Hematopoietic multipotent progenitor cell treated with erythropoietin and hydrocortisone succinate and interleukin-3 and kit ligand, for 15 days (in vitro differentiated cells): ENCODE measurements around the gene TPRA1.

Experiments used
- DNase-seq: peaks from one replicate; pipeline ENCODE4 v3.0.0-alpha.2; 2015; ENCODE audit warnings: low spot score

Gene TPRA1

DNA sequence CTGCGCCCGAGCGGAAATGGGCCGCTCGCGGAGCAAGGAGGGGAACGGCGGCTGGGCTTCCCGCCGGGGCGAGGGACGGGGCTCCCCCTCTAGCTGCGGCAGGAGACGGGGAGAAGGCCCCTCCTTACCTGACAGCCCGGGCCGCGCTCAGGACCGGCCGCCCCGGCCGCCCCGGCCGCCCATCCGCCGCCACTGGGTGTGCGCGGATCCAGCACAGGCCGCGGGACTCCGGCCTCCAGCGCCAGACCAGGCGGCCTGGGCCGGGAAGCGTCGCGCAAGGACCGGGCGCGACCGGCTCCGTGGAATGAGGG lies 296 bp downstream of the TPRA1 start:
- DNase-seq: no peak

DNA sequence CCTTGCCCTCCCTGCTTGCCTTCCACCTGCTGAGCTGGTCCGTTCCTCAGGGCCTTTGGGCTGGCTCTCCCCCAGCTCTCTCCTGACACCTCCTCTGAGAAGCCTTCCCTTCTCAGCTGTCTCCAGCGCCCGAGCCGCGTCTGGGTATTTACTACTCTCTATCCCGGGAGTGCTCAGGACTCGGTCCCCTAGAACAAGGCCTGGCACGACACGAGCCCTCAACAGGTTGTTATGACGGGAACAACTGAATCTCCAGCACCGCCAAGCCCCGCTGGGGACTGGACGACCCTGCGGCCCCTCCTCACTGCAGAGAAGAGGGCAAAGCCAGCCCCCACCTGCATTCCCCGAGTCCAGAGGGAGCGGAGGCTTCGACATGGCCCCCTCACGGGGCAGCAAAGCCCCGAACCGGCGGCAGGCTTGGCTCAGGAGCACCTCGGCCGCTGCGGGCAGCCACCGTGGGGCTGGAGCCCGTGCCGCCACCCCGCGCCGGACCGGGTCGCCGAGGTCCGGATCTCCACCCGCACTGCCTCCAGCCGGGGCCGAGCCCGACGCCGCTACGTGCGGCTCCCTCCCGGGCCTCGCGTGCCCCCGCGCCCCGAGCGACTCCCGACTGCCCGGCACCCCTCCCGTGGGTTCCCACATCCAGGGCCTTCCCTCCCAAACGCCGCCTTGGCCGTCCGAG lies 792 bp downstream of the TPRA1 start:
- DNase-seq: no peak

- peak; percentile 52 for DNase-seq
Measured at GRCh38 chr3:127588806-127589577, 1.5 kb downstream of the TPRA1 start.

GRCh38 chr3:127587876-127588275 lies 2.7 kb downstream of the TPRA1 start:
- DNase-seq: no peak

DNA sequence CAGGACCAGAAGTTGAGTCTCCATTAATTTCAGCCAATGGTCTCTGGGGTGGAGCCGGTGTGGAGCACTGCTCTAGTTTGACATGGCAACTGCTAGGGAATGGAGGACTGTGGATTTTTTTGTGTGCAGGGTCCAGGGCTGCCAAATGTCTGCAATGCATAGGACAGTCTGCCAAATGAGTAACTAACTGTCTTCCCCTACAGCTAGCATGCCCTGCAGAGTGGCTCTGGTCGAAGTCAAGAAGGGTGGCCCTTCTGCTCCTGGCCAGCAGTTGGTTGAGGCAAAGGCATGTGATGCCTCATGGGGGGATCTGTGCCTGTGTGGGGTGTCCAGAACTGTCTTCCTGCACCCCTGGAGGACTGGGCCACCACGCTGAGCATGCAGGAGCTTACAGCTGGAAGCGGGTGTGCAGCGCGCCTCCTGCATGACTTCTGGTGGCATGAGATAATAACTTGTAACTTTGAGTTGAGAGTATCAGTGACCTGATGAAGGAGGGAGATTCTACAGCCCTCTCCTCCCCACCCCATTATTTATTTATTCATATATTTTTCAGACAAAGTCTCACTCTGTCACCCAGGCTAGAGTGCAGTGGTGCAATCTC lies 4.6 kb downstream of the TPRA1 start:
- peak; percentile 66 for DNase-seq

- DNase-seq: no peak
Measured at GRCh38 chr3:127585163-127585812, 5.2 kb downstream of the TPRA1 start.

DNA sequence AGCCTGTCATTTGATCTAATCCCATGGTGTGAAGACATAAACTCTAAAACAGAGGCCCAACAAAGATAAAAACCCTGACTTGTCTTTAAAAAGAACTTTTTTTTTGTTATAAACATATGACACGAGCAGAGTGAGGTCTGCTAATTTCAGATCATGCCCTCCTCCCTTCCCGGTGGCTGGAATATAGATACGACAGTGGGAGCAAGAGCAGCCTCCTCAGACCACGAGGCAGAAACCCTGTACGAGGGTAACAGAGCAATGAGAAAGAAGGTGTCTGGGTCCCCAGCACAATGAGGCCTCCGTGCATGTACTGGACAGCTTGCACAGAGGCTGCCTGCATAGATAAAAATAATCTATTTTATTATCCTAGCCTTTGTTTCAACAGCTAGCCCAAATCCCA lies 5.8 kb downstream of the TPRA1 start:
- DNase-seq: no peak

DNA sequence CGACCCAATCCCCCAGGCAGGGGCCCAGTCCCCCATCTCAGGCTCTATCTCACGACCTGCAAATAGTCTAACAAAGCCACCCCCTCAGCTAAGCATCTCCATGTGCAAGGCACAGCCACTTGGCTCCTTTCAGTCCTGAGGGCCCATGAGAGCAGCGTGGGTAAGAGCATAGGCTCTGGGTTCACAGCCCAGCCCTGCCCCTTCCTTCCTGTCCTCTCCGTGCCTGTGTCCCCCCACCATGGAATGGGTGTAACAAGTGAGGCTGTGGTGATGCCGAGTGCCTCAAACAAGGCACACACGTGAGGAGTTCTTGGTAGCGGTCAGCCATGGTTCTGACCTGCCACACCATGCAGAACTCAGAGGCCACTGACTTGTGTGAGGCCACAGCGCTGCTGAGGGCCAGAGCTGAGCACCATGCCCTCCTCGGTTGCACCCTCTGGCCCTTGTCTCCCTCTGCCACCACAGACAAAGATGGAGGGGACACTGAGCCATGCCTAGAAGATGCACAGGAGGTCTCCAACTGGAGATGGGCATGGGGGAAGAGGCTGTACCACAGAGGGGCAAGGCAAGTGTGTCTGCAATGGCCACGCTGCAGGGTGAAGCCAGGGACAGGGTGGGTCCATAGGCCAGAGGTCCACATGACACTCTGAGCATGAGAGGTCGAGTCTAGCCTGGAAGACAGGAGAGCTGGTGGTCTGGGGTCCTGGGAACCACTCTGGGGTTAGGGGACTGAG lies 10.0 kb downstream of the TPRA1 start:
- no peak for DNase-seq

DNA sequence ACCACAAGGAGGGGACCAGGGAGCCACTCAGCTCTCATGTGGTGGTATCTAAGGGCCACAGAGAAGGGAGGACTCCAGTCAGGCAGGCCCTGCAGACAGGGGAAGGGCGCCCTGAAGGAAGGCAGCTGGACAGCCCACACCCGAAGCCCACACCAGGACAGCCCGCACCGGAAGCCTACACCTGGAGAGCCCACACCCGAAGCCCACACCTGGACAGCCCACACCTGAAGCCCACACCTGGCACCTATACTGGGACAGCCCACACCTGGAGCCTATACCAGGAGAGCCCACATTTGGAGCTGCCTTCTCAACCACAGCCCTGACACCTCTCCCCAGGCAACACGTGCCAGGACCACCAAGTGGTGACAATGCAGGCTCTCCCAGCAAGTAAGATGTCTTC lies 11.7 kb downstream of the TPRA1 start:
- no peak for DNase-seq

DNA sequence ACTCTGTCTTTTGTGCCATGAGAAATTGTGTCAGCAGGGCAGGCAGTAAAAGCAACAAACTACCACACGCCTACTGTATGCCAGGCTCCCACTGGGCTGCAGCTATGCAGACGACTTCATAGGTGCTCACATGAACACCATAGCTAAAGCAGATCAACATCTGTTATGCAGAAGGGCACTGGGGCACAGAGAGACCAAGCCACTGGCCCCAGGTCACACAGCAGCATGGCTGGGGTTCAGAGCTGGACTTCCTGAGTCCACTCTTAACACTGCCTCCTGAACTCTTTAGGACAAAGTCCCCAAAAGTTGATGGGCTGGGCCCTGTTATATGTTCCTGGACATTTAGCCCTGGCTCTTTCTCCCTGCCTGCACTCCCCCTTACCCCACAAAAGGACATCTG lies 12.4 kb downstream of the TPRA1 start:
- no peak for DNase-seq

DNA sequence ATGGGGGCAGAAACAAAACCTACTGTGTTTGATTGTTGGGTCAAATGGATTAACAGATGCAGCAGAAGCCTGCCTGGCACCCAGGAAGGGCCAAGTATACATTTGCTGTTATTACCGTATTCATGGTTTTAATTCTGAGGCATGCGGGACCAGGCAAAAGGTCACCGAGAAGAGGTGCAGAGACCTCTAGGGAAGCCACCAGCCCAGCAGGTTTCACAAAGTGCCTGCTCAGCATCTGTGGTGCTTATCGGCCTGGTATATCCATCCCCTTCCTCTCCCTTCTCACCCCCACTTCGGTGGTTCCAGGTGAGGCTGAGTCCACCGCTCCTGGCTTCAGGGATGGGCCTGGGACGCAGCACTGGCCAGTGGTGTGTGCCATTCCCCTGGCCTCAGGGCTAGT lies 13.1 kb downstream of the TPRA1 start:
- DNase-seq: no peak

DNA sequence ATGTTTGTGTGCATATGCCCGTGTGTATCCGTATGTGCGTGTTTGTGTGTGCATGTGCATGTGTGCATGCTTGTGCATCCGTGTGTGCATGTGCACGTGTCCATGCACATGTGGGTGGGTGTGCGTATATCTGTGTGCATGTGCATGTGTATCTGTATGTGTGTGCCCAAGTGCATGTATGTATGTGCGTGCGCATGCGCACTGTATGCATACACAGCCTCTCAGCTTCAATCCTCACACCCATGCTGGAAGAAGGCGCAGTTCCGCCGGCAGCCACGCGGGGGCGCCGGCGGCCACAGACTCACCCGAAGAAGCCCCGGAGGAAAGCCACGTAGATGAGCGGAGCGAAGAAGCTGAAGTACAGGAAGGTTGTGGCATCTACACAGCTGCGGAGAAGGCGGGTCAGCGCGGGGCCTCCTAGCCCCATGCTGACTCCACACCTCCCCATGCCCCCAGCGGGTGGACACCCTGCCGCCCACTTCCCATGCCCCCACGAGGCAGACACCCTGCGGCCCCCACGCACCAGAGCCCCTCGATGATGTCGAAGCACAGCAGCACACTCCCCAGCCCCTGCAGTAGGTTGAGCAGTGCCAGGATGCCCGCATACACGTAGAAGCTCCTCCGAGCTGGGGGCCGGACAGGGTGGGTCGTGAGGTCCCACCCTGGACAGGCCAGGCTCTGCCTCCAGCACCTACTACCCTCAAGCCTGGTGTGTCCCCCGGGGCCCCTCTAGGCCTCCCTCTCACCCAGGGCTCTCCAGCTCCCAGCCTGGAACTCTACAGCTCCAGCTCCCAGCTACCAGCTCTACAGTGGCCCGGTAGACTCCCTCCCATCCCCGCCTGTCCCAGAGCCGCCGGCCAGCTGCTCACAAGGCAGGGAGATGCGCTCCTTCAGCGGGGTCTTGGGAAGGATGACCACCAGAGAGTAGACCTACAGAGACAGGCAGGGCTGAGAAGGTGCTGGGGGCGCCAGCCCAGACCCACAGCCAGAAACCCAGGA lies 15.4 kb downstream of the TPRA1 start:
- DNase-seq: peak; percentile 88

DNA sequence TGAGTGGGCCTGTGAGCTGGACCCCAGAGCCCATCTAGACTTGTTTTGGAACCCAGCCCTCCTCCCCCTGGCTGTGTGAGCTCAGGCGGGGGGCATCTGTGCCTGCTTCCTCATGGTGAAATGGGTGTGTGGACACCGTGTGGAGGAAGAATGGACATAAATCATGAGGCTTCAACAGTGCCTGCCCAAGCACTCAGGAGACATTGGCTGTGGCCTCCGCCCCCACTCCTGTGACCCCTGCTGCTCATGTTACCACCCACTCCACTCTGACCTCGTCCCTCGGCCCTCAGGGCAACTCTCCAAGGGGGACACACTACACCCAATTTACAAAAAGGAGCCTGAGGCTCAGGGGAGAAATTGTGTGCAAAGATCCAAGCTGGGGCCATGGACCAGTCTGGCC lies 16.6 kb downstream of the TPRA1 start:
- DNase-seq: no peak

GRCh38 chr3:127573401-127573800 lies 17.1 kb downstream of the TPRA1 start:
- DNase-seq: no peak

DNA sequence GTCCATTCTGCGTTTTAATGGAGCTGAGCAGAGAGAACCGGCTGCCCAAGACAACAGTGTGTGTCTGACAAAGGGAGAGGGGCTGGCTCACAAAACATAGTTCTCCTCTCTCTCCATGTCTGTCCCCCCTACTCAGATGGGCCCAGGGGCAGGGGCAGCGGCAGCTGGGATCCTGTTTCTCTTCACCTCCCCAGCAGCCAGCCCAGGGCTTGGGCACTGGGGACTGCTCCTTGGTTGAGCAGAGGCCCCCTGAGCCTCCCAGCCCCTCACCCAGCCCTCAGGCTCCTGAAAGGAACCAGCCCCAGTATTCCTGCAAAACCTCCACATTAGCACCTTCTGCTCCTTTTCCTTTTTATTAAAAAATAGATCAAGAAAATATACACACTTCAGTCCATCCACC lies 17.8 kb downstream of the TPRA1 start:
- no peak for DNase-seq

DNA sequence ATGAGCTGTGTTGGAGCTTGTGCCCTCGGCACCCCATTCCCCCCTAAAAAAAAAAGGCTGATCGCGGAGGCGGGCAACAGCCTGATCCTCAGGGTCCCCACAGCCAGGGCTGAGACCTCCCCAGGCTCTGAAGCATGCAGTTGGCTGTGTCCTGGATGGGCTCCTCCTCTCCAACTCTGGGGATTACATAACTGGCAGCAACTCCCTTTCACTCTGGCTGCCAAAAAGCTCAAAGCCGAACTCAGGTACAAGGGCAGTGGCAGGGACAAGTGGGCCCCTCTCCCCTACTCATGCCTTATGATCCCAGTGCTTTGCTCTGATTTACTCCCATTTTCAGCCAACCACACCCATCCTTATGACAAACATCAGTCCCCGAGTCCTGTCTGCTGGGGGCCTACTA lies 18.3 kb downstream of the TPRA1 start:
- DNase-seq: no peak

- DNase-seq: no peak
Measured at GRCh38 chr3:127570520-127570919, 20.0 kb downstream of the TPRA1 start.

GRCh38 chr3:127569160-127569559 lies 21.4 kb downstream of the TPRA1 start:
- no peak for DNase-seq

GRCh38 chr3:127568586-127568985 lies 21.9 kb downstream of the TPRA1 start:
- no peak for DNase-seq

DNA sequence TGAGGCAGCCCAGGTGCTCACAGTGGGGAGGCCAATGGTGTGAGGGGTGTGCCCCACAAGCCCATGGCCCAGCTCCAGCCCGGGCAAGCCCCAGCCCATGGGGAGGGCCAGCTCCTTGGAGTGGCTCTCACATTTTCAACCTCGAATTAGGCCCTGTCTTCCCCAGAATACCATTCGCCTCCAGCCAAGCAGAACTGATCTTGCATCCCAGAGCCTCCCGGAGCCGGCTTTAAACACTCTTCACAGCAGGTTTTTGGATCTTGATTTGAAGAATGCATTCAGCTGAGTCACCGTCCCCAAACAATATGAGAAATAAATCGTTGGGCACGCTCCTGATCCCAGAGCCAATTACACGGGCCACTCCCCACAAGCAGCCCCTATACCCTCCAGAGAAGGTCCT lies 23.7 kb downstream of the TPRA1 start:
- no peak for DNase-seq

DNA sequence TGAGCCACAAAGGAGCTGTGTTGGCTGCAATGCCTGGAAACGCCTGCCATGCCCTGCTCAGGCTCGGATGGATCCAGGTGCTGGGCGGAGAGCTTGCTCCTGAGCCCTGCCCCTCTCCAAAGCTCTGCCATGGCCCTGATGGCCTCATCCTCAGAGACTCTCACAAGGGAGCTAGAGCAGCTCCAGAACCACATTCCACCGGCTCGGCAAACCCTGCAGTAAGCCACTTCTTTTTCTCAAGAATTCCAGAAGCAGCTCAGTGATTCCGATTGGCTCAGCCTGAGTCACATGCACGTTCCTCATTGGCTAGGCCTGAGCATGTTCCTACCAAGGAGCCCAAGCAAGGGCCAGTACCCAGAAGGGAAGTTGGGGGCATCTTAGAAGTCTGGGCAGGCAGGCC lies 24.8 kb downstream of the TPRA1 start:
- no peak for DNase-seq
